DOHH2 (cell line): ENCODE results near the gene CTNNBIP1.

ENCODE experiments used
- EZH2phosphoT487 ChIP-seq: fragments of 200-600 bp; sonication (generic); IDR thresholded peaks from 2 replicates; pipeline ENCODE4 v1.6.1; 2017; ENCODE audit warnings: borderline replicate concordance, mild to moderate bottlenecking, antibody characterized with exemption, low read length, moderate library complexity, mixed read lengths
- TF ChIP-seq, protein P1 (sequence below): fragments of 200-600 bp; sonication (generic); IDR thresholded peaks from one replicate; pipeline ENCODE4 v1.5.1; 2014; ENCODE audit warnings: antibody characterized with exemption, mild to moderate bottlenecking, low read depth, low read length; ENCODE audit not compliant: poor library complexity, severe bottlenecking

DNA sequence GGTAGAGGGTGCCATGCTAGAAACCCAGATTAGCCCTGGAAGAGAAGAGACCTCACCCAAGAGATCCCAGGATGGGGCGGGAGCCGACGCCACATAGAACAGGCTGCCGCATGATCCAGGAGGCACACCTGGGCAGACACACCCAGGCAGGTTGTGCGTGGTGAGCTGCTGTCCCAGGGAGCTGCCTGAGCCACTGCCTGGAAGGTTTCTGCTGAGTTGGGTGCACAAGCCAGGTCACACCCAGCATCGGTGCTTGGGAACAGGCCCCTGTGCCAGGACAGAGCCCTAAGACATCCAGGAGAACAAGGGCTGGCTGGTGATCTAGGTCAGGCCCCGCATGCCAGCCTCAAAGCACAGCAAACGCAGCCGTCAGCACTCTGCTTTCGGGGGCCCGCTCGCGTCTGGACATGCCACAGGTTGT lies 40.2 kb downstream of the CTNNBIP1 start:
- TF ChIP-seq, protein P1, sequence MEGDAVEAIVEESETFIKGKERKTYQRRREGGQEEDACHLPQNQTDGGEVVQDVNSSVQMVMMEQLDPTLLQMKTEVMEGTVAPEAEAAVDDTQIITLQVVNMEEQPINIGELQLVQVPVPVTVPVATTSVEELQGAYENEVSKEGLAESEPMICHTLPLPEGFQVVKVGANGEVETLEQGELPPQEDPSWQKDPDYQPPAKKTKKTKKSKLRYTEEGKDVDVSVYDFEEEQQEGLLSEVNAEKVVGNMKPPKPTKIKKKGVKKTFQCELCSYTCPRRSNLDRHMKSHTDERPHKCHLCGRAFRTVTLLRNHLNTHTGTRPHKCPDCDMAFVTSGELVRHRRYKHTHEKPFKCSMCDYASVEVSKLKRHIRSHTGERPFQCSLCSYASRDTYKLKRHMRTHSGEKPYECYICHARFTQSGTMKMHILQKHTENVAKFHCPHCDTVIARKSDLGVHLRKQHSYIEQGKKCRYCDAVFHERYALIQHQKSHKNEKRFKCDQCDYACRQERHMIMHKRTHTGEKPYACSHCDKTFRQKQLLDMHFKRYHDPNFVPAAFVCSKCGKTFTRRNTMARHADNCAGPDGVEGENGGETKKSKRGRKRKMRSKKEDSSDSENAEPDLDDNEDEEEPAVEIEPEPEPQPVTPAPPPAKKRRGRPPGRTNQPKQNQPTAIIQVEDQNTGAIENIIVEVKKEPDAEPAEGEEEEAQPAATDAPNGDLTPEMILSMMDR, result no peak
- no peak for TF ChIP-seq EZH2phosphoT487
